Mammary epithelial cell (primary cell): ENCODE results near the gene CDHR2.

Experiments
- CTCF ChIP-seq, 2 donors: IDR thresholded peaks in 1 of 2; conservative IDR thresholded peaks in 1 of 2; 2 replicates each; pipeline ENCODE4 v1.5.1; 2011 to 2012; ENCODE audit warnings: inconsistent platforms in 2 of 2, low read length in 2 of 2, mild to moderate bottlenecking in 2 of 2, control low read depth in 1 of 2, low read depth in 1 of 2; ENCODE audit not compliant: insufficient read depth in 1 of 2; ENCODE audit errors: extremely low read depth in 1 of 2
- EZH2 ChIP-seq: IDR thresholded peaks from 2 replicates; pipeline ENCODE4 v1.6.1; 2012; ENCODE audit warnings: low read length, inconsistent platforms, borderline replicate concordance

- TF ChIP-seq CTCF (conservative IDR thresholded peaks at IDR 0.05 in 1 of 2, IDR thresholded peaks at IDR 0.05 in 1 of 2; ENCODE audit: extremely low read depth in 1 of 2, insufficient read depth in 1 of 2, low read depth in 1 of 2, low read length in 2 of 2): no peak
- no peak for TF ChIP-seq EZH2
These were observed 76.4 kb downstream of the CDHR2 start for GRCh38 chr5:176625512-176625911.
